Measurements from ENCODE around the gene PAFAH1B2.
A peak's percentile ranks its signal among the peaks of the same experiment; 100 is the strongest.

PAFAH1B2 gene

DNA sequence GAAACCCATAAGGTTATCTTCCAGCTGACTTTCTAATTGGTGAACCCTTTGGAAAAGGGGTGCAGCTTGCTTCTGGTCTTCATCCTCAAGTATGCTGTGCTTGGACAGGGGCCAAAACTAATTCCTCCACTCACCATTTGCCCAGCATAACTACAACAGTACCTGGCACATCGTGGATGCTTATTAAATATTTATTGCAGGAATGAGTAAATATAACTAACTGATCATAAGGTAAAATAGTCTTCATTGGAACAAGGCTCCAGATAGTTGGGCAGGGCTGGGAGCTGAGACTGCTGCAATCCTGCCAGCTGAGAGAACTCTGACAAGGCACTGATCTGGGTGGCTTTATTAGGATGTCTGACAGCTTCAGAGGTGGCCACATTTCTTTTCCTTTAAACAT is 32.1 kb downstream of the PAFAH1B2 start:
- Histone ChIP-seq H3K4me1 (peaks cover 31 to 56% (median 39%) of the 10 kb centered on the region in 10 experiments), H3K9ac (no peak overlapping the region), H3K36me3 (peaks cover 0 to 23% (median 15%) of the 10 kb centered on the region in 11 experiments; a peak in 20 of 22 replicates), H3K27me3 (no peaks in the 10 kb centered on the region), H4K20me1 (peaks cover 0 to 24% (median 12%) of the 10 kb centered on the region in 11 experiments; a peak in 14 of 22 replicates), H3K4me3 (no peak overlapping the region), H3K9me3 (replicated peaks in 1 of 11) (no peaks in the 10 kb centered on the region), H3K4me2 (no peak overlapping the region), H3K27ac (no peak overlapping the region)
- TF ChIP-seq Cebpa-rat (IDR thresholded peaks at IDR 0.05) = no peak

DNA sequence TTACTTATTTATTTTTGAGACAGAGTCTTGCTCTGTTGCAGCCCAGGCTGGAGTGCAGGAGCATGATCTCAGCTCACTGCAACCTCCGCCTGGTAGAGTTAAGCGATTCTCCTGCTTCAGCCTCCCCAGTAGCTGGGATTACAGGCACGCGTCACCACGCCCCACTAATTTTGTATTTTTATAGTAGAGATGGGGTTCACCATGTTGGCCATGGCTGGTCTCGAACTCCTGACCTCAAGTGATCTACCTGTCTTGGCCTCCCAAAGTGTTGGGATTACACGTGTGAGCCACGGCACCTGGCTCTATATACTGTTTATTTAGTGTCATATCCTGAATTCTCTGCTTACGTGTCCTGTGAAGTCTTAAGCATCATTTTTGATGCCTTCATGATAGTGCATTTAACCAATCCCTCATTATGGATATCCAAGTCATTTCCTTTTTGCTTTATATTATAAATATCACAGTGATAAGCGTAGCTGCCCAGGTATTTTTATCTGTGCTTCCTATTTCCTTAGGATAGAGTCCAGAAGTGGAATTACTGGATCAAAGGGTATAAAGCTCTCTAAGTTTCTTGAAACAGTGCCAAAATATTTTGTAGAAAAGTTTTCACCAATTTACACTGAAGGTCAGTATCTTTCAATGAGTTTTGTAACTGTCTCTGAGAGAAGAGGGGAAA is 33.6 kb downstream of the PAFAH1B2 start:
- H3K4me3 ChIP-seq = peak overlapping the region; percentile 70 to 86 (median 76)
- H3K4me1 ChIP-seq = peaks cover 35 to 55% (median 44%) of the 10 kb centered on the region in 10 experiments
- peaks cover 6 to 28% (median 13%) of the 10 kb centered on the region in 11 experiments; a peak in 20 of 22 replicates for H3K36me3 ChIP-seq
- peak overlapping the region; percentile 83 to 95 (median 87) for H3K9ac ChIP-seq
- H3K27ac ChIP-seq = peak overlapping the region in 10 of 11 experiments; percentile 76 to 88 (median 87); a peak in 19 of 22 replicates
- no peaks in the 10 kb centered on the region for H3K9me3 ChIP-seq (replicated peaks in 1 of 11)
- H3K27me3 ChIP-seq = no peaks in the 10 kb centered on the region
- no peak for TF ChIP-seq Cebpa-rat (IDR thresholded peaks at IDR 0.05)
- peak overlapping the region; percentile 82 to 99 (median 95) for H3K4me2 ChIP-seq
- peaks cover 0 to 11% (median 5%) of the 10 kb centered on the region in 11 experiments; a peak in 10 of 22 replicates for H4K20me1 ChIP-seq

DNA sequence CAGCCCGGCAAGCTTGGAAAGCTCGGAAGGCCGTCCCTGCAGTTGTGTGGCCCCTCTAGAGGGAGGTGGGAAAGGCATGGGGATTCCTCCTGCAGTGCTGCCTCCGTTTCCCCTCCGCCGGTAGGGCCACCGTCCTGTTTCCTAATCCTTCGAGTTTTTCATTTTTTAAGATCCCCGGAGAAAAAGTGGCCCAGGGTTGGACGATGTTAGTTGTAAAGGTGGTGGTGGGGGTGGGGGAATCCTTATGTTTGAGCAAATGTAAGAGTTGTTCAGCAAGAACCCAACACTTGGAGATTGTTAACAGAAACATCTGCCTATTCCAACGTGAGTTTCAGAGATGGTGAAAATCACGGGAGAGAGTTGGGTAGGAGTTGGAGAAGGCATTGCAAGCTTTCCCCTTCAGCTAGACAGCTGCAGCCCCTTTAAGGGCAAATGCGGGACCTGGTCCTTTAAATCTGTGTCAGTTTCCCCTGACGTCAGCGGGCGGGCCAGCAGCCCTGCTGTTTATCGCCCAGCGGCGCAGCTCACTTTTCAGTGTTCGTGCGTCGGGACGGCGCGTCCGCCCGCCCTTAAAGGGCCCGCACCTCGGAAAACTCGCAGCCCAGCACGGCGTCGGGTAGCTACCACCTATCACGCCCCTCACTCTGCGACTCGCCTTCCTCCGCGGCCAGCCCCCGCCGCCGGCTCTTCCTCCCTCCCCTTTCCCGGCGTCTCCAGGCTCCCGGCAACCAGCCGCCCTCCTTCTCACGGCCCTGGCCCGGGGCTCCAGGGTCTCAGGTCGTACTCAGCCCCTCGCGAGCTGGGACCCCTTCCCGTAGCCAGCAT is 34.3 kb downstream of the PAFAH1B2 start, which contains the start of gene SIDT2:
TSS of gene SIDT2 (plus strand) at position 534 of the 825 bp plus-strand sequence. CDS start 521 bp downstream, outside the sequence.
- no peak for TF ChIP-seq Cebpa-rat (IDR thresholded peaks at IDR 0.05)
- H3K27me3 ChIP-seq = no peaks in the 10 kb centered on the region

DNA sequence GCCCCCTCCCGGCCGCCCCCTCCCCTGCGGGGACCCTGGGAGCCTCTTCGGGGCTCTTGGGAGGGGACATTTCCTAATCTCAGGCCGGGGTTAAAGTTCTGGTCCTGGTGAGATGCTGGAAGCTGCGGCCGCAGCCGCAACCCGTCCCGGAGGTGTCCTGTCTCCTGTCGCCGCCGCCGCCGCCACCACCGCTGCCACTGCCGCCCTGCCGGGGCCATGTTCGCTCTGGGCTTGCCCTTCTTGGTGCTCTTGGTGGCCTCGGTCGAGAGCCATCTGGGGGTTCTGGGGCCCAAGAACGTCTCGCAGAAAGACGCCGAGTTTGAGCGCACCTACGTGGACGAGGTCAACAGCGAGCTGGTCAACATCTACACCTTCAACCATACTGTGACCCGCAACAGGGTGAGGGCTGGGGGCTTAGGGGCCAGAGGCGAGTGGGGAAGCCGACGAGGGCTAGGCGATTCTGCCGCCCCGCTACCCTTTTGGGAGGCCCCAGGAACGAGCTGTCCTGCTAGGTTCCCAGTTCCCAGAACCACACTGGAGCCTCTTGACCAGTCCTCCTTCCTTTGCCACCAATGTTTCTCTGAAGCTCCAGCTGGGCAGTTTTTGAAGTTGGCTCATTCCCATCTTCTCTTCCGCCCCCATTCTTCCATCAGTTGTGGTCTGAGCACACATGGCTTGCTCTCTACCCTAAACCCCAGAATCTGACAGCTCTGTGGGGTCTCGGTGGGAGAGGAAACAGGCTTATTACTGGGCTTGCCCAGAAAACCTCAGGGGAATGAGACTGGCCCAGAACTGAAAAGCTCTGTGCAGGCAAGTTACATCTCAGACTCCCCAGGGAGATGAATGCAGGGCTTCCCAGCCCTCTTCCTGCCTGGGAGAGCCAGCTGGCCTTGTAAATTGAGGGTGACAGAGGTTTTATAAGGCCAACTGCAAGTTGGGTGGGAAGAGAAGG is 35.2 kb downstream of the PAFAH1B2 start:
- Histone ChIP-seq H3K27ac (peak overlapping the region; percentile 76 to 88 (median 87)), H3K4me3 (peak overlapping the region; percentile 70 to 86 (median 76)), H3K9ac (peak overlapping the region; percentile 83 to 95 (median 87))

More for the DNA sequence above, 34.3 kb downstream of the PAFAH1B2 start, which contains the start of gene SIDT2:
- H3K4me2 ChIP-seq = peak within 1 kb of the TSS; percentile 94 to 99 (median 97)
- no peaks in the 10 kb centered on the region for H3K9me3 ChIP-seq (replicated peaks in 1 of 11)
- H3K4me1 ChIP-seq = peaks cover 35 to 48% (median 42%) of the 10 kb centered on the region in 10 experiments
- H3K36me3 ChIP-seq = peaks cover 8 to 29% (median 20%) of the 10 kb centered on the region in 11 experiments; a peak in 18 of 22 replicates
- H3K27ac ChIP-seq = peak within 1 kb of the TSS; percentile 76 to 88 (median 87)
- H3K9ac ChIP-seq = peak within 1 kb of the TSS; percentile 83 to 95 (median 87)
- H3K4me3 ChIP-seq = peak within 1 kb of the TSS; percentile 70 to 86 (median 76)
- peaks cover 0 to 4% (median 0%) of the 10 kb centered on the region in 11 experiments; a peak in 7 of 22 replicates for H4K20me1 ChIP-seq

DNA sequence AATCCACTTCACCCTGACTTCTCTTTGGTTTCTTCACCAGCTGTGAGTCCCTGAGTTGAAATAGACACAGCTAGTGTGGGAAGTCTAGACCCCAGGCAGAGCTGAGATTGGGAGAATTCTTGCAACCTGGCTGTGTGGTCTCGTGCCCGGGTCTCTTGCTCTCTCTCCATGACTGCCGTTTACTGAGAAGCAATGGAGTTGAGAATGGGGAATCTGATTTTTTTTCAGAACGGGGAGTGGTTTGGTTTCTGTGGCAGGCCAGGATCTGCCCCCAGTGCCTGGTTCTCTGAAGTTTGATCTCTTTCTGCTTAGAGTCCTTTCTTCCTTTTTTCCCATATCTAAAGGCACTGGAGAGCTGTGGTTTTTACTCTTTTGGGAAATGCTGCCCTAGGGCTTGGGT is 35.9 kb downstream of the PAFAH1B2 start:
- peak overlapping the region; percentile 76 to 88 (median 87) for H3K27ac ChIP-seq
- H3K9me3 ChIP-seq (replicated peaks in 1 of 11) = no peaks in the 10 kb centered on the region
- no peaks in the 10 kb centered on the region; a peak in 3 of 22 replicates for H4K20me1 ChIP-seq
- peak overlapping the region; percentile 70 to 86 (median 76) for H3K4me3 ChIP-seq
- peaks cover 8 to 42% (median 30%) of the 10 kb centered on the region in 11 experiments; a peak in 18 of 22 replicates for H3K36me3 ChIP-seq
- peak overlapping the region; percentile 94 to 99 (median 97) for H3K4me2 ChIP-seq
- no peak for TF ChIP-seq Cebpa-rat (IDR thresholded peaks at IDR 0.05)
- peaks cover 35 to 54% (median 42%) of the 10 kb centered on the region in 10 experiments for H3K4me1 ChIP-seq
- peak overlapping the region; percentile 83 to 95 (median 87) for H3K9ac ChIP-seq
- H3K27me3 ChIP-seq = no peaks in the 10 kb centered on the region

More for the DNA sequence above, 35.2 kb downstream of the PAFAH1B2 start:
- Histone ChIP-seq H4K20me1 (no peaks in the 10 kb centered on the region; a peak in 4 of 22 replicates), H3K4me2 (peak overlapping the region; percentile 94 to 99 (median 97)), H3K9me3 (replicated peaks in 1 of 11) (no peaks in the 10 kb centered on the region), H3K36me3 (peaks cover 8 to 38% (median 28%) of the 10 kb centered on the region in 11 experiments; a peak in 18 of 22 replicates), H3K4me1 (peaks cover 30 to 48% (median 42%) of the 10 kb centered on the region in 10 experiments), H3K27me3 (no peaks in the 10 kb centered on the region)
- no peak for TF ChIP-seq Cebpa-rat (IDR thresholded peaks at IDR 0.05)

DNA sequence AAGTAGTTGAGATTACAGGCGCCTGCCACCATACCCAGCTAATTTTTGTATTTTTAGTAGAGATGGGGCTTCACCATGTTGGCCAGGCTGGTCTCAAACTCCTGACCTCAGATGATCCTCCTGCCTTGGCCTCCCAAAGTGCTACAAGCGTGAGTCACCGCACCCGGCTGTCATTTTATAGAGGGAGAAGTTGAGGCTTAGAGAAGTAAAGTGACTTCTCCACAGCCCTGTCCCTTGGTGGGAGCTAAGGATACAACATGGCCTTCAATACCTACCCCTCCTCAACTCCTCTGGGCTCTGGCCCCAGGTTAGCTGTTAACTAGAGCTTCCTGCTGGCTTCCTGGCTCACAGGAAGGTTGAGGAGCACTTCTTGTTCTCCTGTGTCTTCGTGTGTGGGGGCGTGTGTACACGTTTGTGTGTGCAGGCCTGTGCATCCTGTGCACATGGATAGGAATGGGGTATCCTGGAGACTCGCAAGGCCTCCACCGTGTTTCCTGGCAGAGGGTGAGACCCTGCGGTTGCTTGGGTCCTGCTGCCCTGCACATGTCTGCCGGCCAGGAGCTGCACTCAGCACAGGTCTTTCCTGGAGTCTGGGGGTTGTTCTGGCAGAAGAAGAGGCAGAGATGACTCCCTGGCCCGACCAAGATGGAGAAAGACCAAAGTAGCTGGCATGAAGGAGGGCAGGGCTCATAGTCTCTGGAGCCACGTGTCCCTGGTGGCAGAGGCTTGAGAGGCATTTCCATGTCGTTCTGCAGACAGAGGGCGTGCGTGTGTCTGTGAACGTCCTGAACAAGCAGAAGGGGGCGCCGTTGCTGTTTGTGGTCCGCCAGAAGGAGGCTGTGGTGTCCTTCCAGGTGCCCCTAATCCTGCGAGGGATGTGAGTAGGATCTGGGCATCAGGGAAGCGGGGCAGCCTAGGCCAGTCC is 36.8 kb downstream of the PAFAH1B2 start:
- Histone ChIP-seq H3K27ac (peak overlapping the region; percentile 76 to 88 (median 87); a peak in 21 of 22 replicates), H3K4me2 (peak overlapping the region; percentile 94 to 99 (median 97)), H3K4me3 (peak overlapping the region; percentile 70 to 86 (median 76); a peak in 17 of 20 replicates)

More for the DNA sequence above, 36.8 kb downstream of the PAFAH1B2 start:
- H3K27me3 ChIP-seq = no peaks in the 10 kb centered on the region
- H3K9ac ChIP-seq = peak overlapping the region; percentile 83 to 95 (median 87); a peak in 21 of 22 replicates
- no peaks in the 10 kb centered on the region for H3K9me3 ChIP-seq (replicated peaks in 1 of 11)
- no peaks in the 10 kb centered on the region; a peak in 2 of 22 replicates for H4K20me1 ChIP-seq
- H3K36me3 ChIP-seq = peaks cover 8 to 38% (median 30%) of the 10 kb centered on the region in 11 experiments; a peak in 18 of 22 replicates
- no peak for TF ChIP-seq Cebpa-rat (IDR thresholded peaks at IDR 0.05)
- H3K4me1 ChIP-seq = peaks cover 42 to 63% (median 50%) of the 10 kb centered on the region in 10 experiments
